C4-2B (cell line): Measurements from ENCODE around the gene MMD.

ENCODE experiments used
- CTCF ChIP-seq: fragments of 450-650 bp; conservative IDR thresholded peaks from 2 replicates; pipeline ENCODE4 v1.5.1; 2017; ENCODE audit warnings: mild to moderate bottlenecking
- ZFX ChIP-seq: fragments of 450-650 bp; IDR thresholded peaks from 2 replicates; pipeline ENCODE4 v1.6.1; 2017

- TF ChIP-seq CTCF (no peak), ZFX (no peak)
Observed at GRCh38 chr17:55446581-55447205, 25.1 kb upstream of the MMD start.
